Pancreas (tissue), 10 donors: Measurements from ENCODE around the gene DSCAML1. TPM values are rescaled to one million over a fixed set of nuclear protein-coding genes. Genes with fewer than 3 reads are reported as not detected.

ENCODE experiments used
- ATAC-seq, 4 donors: fragments of 200-7000 bp; cut with Tn5 transposase; one replicate each; pipeline versions ENCODE4 v1.8.0 to v1.9.1; 2020; ENCODE audit warnings: mild to moderate bottlenecking in 4 of 4, moderate library complexity in 4 of 4
- DNase-seq, 6 donors: peaks; one replicate each; pipeline ENCODE4 v3.0.0-alpha.2; 2020
- FAIRE-seq: peaks from 2 replicates; lab custom pipeline; 2012; peaks lifted over from hg19 to GRCh38; lab: Jason Lieb, UNC
- H3K27ac ChIP-seq, 4 donors: fragments of 200-600 bp; sonication (generic); 1 replicate in 3 of 4; 2 replicates in 1 of 4; pipeline versions ENCODE4 v1.5.0 to v1.8.0; 2020
- H3K27me3 ChIP-seq, 4 donors: fragments of 200-600 bp; one replicate each; pipeline ENCODE4 v1.8.0; 2021
- H3K36me3 ChIP-seq, 3 donors: fragments of 200-600 bp; sonication (generic) in 1 of 3; one replicate each; pipeline versions ENCODE4 v1.5.0 to v1.8.0; 2020 to 2021
- H3K4me1 ChIP-seq, 3 donors: fragments of 200-600 bp; one replicate each; pipeline ENCODE4 v1.8.0; 2021
- H3K4me3 ChIP-seq, 4 donors: fragments of 200-600 bp; sonication (generic) in 2 of 4; one replicate each; pipeline versions ENCODE4 v1.5.0 to v1.8.0; 2020 to 2021
- H3K9me3 ChIP-seq, 4 donors: fragments of 200-600 bp; one replicate each; pipeline ENCODE4 v1.8.0; 2021
- CTCF ChIP-seq, 4 donors: fragments of 200-600 bp; sonication (generic) in 3 of 4; IDR thresholded peaks; one replicate each; pipeline versions ENCODE4 v1.5.0 to v1.8.0; 2021; ENCODE audit warnings: antibody characterized with exemption in 4 of 4
- WGBS, 2 donors: extraction: QIAGEN DNeasy Blood & Tissue Kit; methylation state at CpG; one replicate each; pipeline ENCODE4 v1.1.7; 2013; 5-methylcytosine and 5-hydroxymethylcytosine counted together
- intact Hi-C, 3 donors: fragments of 100-400 bp; cut with DNase I; formaldehyde crosslinking; loops; one replicate each; pipeline versions ENCODE4 v1.11.1 to v1.14.2; 2022
- polyA plus RNA-seq, 2 donors: library from polyadenylated mRNA; stranded (reverse); fragments of 200-250 nt; gene quantifications; one replicate each; pipeline ENCODE4 v1.2.3, GENCODE V29; 2013
- total RNA-seq, 6 donors: library from RNA; stranded (reverse); fragmentation: NEBNext Ultra II Directional in 4 of 6; extraction: Animal tissue kit (Norgen Biotek cat#: 25700) in 4 of 6; gene quantifications; one replicate each; pipeline versions ENCODE4 v1.2.1 to v1.2.4, GENCODE V29; 2021 to 2023
- donor health status: healthy with polysubstance abuse.
- donor health status: DM: no; HTN: no; CAD: no; lungs with moderate emphysema.
- donor health status: DM: no; HTN: no; CAD: no.
- donor health status: control.
- donor health status: control.
- donor health status: Bipolar disorder and iron deficiency.
- donor health status: DM: yes; HTN: yes; CAD: no.
- donor health status: DM: no; HTN: no; CAD: no.
- donor health status: DM: no; HTN: no; CAD: no.
- donor health status: DM: yes; HTN: yes; CAD: no.

Gene DSCAML1
- total and polyA plus RNA-seq, 8 donors = 0.69 to 2.7 (median 1.8) TPM

GRCh38 chr11:117816846-117817367 is 19.9 kb upstream of the DSCAML1 start:
- no peak overlapping the region for H3K4me3 ChIP-seq
- no peak for FAIRE-seq
- 65 to 69% methylated on average over 5 of the region's 5 CpGs for WGBS, 2 donors
- H3K27me3 ChIP-seq = no peaks in the 10 kb centered on the region
- peaks cover 14 to 35% (median 29%) of the 10 kb centered on the region in 3 donors for H3K4me1 ChIP-seq
- no peaks in the 10 kb centered on the region for H3K36me3 ChIP-seq
- intact Hi-C loops = no loop called here
- no peak for TF ChIP-seq CTCF (IDR thresholded peaks at IDR 0.05)
- H3K9me3 ChIP-seq = no peaks in the 10 kb centered on the region
- no peak for DNase-seq
- ATAC-seq = peak in 3 of 4 donors; percentile 0 to 7 (median 3)
- H3K27ac ChIP-seq = peak overlapping the region; percentile 64 to 91 (median 82)

- TF ChIP-seq CTCF (IDR thresholded peaks at IDR 0.05) = no peak
- no peaks in the 10 kb centered on the region for H3K36me3 ChIP-seq
- H3K4me3 ChIP-seq = no peak overlapping the region
- FAIRE-seq (no peak), ATAC-seq (peak; percentile 13 to 59 (median 38)), DNase-seq (peak in 5 of 6 donors; percentile 59 to 90 (median 73))
- WGBS, 2 donors = 66 to 67% methylated on average over 20 of the region's 20 CpGs
- no peaks in the 10 kb centered on the region for H3K27me3 ChIP-seq
- H3K4me1 ChIP-seq = peaks cover 14 to 35% (median 29%) of the 10 kb centered on the region in 3 donors
- no peaks in the 10 kb centered on the region for H3K9me3 ChIP-seq
- peak overlapping the region; percentile 64 to 91 (median 82) for H3K27ac ChIP-seq
- intact Hi-C loops = no loop called here
Measured at GRCh38 chr11:117816151-117816741, 19.2 kb upstream of the DSCAML1 start.

GRCh38 chr11:117815262-117815803 is 18.3 kb upstream of the DSCAML1 start:
- Histone ChIP-seq H3K27ac (peak overlapping the region; percentile 64 to 91 (median 82)), H3K36me3 (no peaks in the 10 kb centered on the region), H3K9me3 (no peaks in the 10 kb centered on the region), H3K27me3 (no peaks in the 10 kb centered on the region), H3K4me1 (peaks cover 14 to 35% (median 29%) of the 10 kb centered on the region in 3 donors), H3K4me3 (no peak overlapping the region)
- WGBS, 2 donors = 29 to 31% methylated on average over 7 of the region's 7 CpGs
- peak in 3 of 6 donors; percentile 46 to 54 (median 53) for DNase-seq
- FAIRE-seq = no peak
- TF ChIP-seq CTCF (IDR thresholded peaks at IDR 0.05) = no peak
- peak in 3 of 4 donors; percentile 3 to 46 (median 28) for ATAC-seq
- intact Hi-C loops = no loop called here

GRCh38 chr11:117814766-117815261 is 17.8 kb upstream of the DSCAML1 start:
- TF ChIP-seq CTCF (IDR thresholded peaks at IDR 0.05) = no peak
- Histone ChIP-seq H3K36me3 (no peaks in the 10 kb centered on the region), H3K9me3 (no peaks in the 10 kb centered on the region), H3K4me1 (peaks cover 14 to 35% (median 29%) of the 10 kb centered on the region in 3 donors), H3K4me3 (no peak overlapping the region), H3K27ac (peak overlapping the region; percentile 64 to 91 (median 82)), H3K27me3 (no peaks in the 10 kb centered on the region)
- 30 to 36% methylated on average over 14 of the region's 14 CpGs for WGBS, 2 donors
- ATAC-seq (peak; percentile 15 to 30 (median 21)), FAIRE-seq (no peak), DNase-seq (peak; percentile 55 to 87 (median 72))
- intact Hi-C loops = no loop called here
